Astrocyte (in vitro differentiated cells and primary cell): ENCODE data around the gene CAPN12.

ENCODE experiments used
- CTCF ChIP-seq: IDR thresholded peaks from 2 replicates; pipeline ENCODE4 v1.5.1; 2011; ENCODE audit warnings: low read depth, mild to moderate bottlenecking, inconsistent platforms, low read length, moderate library complexity; ENCODE audit not compliant: insufficient read depth
- EZH2 ChIP-seq: IDR thresholded peaks from 2 replicates; pipeline ENCODE4 v1.6.1; 2012; ENCODE audit warnings: mild to moderate bottlenecking, low read length, inconsistent platforms; ENCODE audit not compliant: insufficient read depth

GRCh38 chr19:38730731-38731589 is 13.3 kb downstream of the CAPN12 start:
- no peak for TF ChIP-seq CTCF
- no peak for TF ChIP-seq EZH2
